SHP77 treated with DMSO at 0.1 percent for 48 hours (cell line): Measurements from ENCODE around the gene DTX1.
A peak's percentile ranks its signal among the peaks of the same experiment; 100 is the strongest.
"Not testable (repeated sequence)": the region's sequence is repeated elsewhere in the genome, so short reads cannot be mapped to it uniquely, and the experiment has no call there.

ENCODE experiments used
- DNase-seq: peaks from one replicate; lab custom pipeline; 2025; lab: John Stamatoyannopoulos, UW

The DTX1 gene

GRCh38 chr12:113115455-113116126 lies 59.1 kb downstream of the DTX1 start:
- DNase-seq, result no peak

GRCh38 chr12:113116875-113117274 lies 60.3 kb downstream of the DTX1 start:
- no peak for DNase-seq

GRCh38 chr12:113117684-113118083 lies 61.2 kb downstream of the DTX1 start:
- not testable (repeated sequence) for DNase-seq

GRCh38 chr12:113118142-113118541 lies 61.6 kb downstream of the DTX1 start:
- DNase-seq, result no peak

GRCh38 chr12:113119980-113120669 lies 63.6 kb downstream of the DTX1 start:
- no peak for DNase-seq

- DNase-seq, result no peak
Measured at GRCh38 chr12:113120670-113121370, 64.3 kb downstream of the DTX1 start.

- no peak for DNase-seq
Measured at GRCh38 chr12:113127791-113128199, 71.3 kb downstream of the DTX1 start.

GRCh38 chr12:113128802-113129663 lies 72.5 kb downstream of the DTX1 start:
- no peak for DNase-seq

- DNase-seq, result no peak
Measured at GRCh38 chr12:113129664-113130456, 73.3 kb downstream of the DTX1 start.

- DNase-seq, result peak; percentile 36
Measured at GRCh38 chr12:113130457-113131135, 74.1 kb downstream of the DTX1 start.

- DNase-seq, result no peak
Measured at GRCh38 chr12:113131556-113131955, 75.0 kb downstream of the DTX1 start.

- no peak for DNase-seq
Measured at GRCh38 chr12:113133036-113133435, 76.5 kb downstream of the DTX1 start.

GRCh38 chr12:113133666-113134065 lies 77.1 kb downstream of the DTX1 start:
- no peak for DNase-seq

- DNase-seq, result no peak
Measured at GRCh38 chr12:113134071-113134470, 77.5 kb downstream of the DTX1 start.

- no peak for DNase-seq
Measured at GRCh38 chr12:113134521-113134951, 78.0 kb downstream of the DTX1 start.

- DNase-seq, result no peak
Measured at GRCh38 chr12:113135178-113136127, 78.9 kb downstream of the DTX1 start, which contains the start of gene RASAL1. TSS of gene RASAL1 (minus strand) at chr12:113135761. CDS start at chr12:113135462, 299 bp downstream.

GRCh38 chr12:113136128-113136989 lies 79.8 kb downstream of the DTX1 start:
- no peak for DNase-seq

- DNase-seq, result no peak
Measured at GRCh38 chr12:113136990-113137511, 80.5 kb downstream of the DTX1 start.
